Activated CD8-positive, alpha-beta memory T cell treated with anti-CD3 and anti-CD28 coated beads, Interleukin-2, amount 50 U/mL, for 1 hour (primary cell): Measurements from ENCODE around the gene PLCL2.

Source experiments
- DNase-seq: peaks from one replicate; pipeline ENCODE4 v3.0.0-alpha.2; 2020; ENCODE audit errors: extremely low read depth

The PLCL2 gene

DNA sequence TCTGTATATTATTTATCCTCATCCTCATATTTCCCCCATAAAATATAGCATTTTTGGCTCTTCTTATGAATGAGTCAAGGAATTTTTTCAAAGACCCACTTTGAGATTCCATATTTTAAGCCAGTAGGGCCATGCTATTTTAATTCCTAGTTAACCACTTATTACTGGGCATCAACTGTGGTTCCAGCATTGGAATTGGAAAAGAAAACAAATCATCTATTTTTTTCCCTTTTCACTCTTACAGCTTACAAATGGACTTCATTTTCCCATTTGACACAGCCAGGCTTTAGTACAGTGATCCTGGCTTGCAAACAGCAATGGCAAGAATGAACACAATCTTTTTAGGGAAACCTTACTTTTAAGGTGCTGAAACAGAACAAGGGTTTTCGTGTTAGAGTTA lies 19.4 kb upstream of the PLCL2 start:
- DNase-seq, result no peak

DNA sequence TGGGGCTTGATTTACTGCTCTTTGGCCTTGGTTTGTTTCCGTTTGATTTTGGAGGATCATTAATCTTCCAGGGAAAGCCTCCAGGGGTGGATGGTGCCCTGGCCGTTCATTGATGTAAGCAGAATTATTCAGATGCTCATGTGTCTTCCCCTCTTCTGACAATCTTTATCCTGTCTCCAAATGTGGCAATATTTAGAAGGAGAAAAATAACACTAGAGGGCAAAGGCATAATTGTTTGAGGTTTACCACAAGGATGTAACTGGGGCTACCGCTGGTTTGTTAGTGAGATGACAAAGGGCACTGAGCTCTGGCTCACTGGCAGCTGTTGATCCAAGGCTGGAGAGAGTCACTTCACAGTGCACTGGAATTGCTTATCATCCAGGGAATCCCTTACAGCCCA lies 18.2 kb upstream of the PLCL2 start:
- DNase-seq, result no peak

DNA sequence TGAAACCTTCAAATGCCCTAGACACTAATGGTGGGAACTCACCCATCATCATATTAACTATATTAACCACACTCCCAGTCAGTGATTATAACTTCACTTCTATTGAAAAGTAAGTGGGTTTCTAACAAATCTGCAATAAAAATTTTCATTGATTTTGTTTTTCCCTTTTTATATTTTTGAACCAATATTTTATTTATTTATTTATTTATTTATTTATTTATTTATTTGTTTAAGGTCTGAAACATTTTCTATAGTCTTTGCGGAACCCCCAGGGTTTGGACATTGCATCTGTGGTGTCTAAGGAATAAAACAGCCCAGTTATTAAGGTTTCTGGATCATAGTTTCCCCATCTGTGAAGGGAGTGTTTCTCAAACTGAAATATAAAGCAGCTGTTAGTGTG lies 16.2 kb upstream of the PLCL2 start:
- no peak for DNase-seq

DNA sequence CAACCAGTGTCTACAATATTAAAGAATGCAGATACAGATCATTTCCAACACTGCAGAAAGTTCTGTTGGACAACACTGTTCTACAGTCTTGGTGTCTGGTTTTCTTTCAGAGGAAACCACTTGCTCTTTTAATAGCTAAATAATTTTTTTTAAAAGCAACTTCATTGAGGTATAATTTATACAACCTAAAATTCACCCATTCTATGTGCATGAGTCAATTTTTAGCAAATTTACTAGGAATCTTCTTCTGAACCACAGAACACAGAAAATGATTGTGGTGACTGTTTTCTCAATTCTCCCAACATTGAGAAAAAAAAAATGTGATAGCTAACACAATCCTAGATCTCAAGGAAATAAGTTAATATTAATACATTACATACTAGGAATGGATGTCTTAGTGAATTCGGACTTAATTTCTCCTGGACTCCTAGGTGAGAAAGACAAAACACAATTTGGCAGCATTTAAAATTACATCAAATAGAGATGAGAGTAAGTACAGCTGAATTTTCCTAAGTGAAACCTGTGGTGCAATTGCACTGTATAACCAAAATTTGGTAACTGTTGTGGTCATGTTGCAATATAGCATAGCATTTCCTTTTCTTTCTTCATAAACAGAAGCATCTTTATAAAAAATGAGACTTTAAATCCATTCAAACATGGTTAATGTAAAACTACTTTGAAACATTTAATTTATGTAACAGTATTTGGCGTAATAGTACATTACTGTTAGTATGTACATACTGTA lies 15.3 kb upstream of the PLCL2 start:
- no peak for DNase-seq

DNA sequence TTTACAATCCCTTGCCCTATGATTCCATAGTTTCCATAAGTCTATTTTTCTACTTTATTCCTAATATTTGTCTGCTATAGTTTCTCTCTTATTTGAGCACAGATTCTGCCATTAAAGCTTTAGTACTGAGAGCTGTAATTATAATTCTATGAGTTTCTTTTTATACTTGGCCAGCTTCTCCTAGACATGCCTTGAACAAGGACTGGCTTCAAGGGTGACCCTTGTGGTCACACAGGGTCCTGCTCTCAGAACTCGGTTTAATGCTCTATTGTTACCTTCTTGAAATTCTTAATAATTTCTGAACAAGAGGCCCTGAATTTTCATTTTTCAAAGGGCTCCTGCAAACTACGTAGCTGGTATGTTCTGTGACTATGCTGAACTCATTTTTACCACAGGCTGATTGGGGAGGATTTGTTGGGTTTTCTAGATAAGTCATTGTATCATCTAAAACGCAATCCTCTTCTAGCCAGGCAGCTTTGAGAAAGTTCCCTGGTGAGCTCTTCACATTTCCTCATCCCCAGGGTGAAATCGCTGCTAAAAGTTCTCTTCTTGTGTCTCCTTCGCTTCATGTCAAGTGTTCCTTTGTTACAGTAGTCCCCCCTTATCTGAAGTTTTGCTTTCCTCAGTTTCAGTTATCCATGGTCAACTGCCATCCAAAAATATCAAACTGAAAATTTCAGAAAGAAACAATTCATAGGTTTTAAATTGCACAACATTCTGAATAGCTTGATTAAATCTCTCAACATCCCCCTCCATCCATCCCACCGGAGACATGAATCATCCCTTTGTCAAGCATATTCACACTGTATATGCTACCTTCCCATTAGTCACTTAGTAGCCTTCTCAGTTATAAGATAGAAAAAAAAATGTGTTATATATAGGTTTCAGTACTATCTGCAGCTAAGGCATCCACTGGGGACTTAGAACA lies 12.6 kb upstream of the PLCL2 start:
- no peak for DNase-seq

DNA sequence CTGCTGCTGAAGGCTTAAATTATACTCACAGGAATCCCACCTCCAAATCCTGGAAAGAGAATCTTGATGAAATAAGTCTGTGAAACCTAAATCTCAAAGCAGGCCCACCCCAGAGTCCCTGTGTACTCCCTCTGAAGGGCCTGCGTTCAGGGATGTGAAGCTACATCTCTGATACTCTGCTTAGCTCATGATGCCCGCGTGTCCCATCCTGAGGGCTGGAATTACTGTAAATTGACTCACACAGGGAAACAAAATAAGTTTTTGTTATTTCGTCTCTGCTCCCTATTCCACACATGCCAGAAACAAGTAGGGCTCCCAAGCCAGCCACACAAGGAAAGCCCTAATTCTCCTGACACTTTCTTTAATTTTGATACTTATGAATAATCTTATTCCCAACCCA lies 10.9 kb upstream of the PLCL2 start:
- no peak for DNase-seq

DNA sequence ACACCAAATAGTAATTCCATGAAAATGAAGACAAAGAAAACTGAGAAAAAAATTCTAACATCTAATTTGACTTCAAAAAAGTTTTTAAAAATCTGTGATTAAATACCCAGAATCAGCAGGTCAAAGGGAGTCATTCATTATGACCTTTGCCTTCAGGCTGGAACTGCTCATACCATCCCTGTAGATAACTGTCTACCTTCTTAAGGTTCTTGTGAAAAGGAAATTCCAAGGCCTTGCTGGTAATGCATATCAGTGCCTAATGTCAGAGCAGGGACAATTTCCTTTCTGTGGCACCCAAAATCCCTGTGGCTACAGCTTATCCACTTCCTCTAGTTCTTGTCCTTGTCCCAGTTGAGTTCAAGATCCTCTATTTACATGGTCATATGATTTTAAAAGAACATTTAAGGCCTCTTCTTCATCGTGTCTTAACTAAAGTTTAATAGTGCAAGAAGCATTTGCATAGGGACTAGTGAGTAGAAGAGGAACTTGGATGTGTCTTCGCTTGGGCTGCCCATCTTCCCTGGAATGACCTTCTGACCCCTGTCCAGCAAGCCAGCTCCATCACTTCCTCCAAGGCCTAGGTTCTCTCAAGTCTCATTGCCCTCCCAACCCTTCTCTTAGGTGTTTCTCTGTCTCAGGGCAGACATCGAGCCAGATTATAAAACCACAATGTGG lies 8.7 kb upstream of the PLCL2 start:
- DNase-seq, result no peak

DNA sequence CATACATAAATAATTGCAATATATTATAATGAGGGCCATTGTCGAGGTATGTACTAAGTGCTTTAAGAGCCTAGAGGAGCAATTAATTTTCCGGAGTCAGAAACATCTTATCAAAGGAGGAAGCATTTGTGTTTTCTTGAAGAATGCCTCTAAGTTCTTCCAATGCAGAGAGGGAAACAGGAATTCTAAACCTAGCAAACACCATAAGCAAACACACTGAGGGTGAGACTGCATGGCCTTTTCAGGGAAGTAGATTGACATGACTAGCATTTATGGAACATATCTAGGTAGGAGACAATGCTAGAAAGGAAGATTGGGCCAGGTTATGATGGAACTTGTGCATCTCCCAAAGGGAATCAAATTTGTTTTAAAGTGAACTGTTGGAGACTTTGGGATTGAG lies 7.2 kb upstream of the PLCL2 start:
- no peak for DNase-seq

DNA sequence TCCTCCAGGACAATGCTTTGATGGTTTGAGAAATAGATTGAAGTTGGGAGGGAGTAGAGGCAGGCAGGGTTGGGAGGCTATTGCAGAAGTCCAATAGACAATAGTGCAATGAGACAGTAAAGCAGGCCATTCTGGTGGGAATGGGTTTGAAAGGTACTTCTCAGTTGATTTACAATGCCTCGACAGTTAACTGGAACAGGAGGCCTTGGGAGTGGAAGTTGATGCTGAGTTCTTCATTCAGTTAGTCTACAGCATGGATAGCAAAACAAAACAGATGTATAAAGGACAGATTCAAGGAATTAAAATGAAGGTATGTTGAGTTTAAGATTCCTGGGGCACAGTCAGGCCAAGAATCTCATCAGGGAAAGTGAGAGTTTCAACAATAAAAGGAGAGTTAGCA lies 6.8 kb upstream of the PLCL2 start:
- no peak for DNase-seq

DNA sequence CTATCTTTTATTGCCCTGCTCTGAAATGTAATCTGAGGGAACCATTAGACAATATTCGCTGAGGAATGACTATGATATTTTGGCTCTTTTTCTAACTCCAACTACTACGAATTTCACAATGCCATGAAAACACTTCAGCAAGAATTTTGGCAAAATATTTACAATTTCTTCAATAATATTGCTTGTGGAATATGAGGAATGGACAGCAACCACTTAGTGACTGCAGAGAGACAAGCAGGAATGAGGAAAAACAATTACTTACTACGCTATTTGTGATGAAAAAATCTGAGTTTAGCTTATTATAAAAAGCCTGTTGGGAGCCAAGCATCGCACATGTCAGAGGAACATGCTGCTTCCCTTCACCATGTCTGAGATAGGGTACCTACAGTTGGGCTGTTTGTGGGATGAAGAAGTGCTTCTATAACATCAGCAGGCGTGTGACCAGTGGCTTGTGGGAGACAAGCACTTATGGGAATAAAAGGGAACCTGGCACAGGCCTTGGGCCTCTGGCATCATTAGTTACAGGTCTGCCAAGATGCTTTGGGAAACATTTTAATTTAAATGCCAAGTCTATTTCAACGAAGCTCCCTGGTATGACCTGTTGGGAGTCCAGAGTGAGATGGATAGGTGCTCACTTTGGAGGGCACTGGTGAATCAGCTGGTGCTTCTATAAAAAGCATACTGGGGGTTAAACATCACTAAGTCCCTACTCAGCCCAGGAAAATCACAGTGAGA lies 2.7 kb upstream of the PLCL2 start:
- DNase-seq, result no peak

DNA sequence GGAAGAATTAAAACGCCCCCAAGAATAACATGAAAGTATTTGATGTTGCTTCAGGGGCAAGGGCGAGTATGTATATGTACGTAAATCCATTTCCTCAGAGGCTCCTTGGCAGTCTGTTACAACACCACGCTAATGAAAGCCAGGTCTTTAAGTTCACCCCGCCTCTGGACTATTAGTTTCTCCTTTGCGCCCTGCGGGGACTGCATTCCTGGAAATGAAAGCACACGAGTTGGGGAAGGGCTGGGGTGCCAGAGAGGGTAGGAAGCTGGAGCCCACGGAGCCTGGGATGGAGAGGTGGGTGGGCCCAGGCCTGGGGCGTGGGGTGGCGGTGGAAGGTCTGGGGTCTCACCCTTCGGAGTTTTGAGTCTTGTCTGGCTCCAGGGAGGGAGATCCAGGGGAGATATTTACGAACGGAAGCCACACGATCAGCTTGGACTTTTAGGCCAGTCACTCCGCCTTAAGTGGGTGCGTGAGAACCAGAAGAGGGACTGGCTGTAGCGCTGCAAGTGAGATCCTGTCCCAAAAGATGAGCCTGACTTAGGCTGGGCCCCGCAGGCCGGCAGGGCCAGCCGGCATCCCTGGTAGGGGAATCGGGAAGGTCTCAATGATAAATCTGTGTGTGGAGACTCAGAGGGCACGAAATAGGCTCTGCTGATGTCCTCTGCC lies 1.6 kb upstream of the PLCL2 start:
- no peak for DNase-seq

DNA sequence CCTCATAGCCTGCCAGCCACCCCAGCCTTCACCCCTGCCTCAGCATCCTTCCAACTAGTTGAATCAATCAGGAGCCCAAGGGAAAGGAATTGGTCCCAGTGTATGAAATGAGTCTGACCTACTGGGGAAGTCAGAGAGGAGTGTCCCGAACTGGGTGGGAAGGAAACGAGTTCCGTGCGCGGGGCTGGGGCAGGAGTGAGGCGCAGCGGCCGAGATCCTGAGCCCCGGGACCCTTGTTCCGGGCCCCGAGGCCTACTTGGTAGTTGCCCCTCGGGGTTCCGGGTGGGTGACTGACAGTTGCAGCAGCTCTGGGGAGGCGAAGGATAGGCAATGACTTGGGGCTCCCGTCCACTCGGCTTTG lies 1.1 kb upstream of the PLCL2 start:
- DNase-seq, result no peak

DNA sequence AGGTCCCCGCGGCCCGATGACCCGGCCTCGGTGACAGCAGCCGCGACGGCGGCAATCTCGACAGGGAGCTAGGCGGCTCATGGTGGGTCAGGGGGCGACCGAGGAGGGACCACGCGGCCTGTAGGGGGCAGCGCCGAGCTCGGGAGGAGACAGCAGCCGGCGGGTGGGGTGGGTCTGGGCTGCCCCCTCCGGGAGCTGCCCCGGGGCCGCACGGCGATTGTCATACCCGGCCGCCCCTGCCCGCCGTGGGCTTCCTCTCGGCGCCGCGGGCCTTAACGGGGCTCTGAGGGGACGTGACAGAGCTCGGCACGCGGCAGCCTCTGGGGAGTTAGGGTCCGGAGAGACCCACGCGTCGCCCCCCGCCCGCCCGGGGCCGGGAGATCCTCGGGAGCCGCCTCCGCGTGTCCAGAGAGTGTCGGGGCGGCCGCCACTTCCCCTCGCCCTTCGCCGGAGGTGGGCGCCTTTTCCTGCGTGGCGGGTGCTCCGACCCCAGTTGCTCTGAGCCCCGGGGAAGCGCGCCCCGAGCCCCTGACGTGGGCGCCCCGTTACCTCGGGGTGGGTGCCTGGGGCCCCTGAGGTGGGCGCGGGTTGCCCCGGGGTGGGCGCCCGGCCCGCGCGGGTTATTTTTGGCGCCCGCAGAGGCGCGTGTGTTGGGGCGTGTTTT lies 539 bp upstream of the PLCL2 start:
- DNase-seq, result no peak

DNA sequence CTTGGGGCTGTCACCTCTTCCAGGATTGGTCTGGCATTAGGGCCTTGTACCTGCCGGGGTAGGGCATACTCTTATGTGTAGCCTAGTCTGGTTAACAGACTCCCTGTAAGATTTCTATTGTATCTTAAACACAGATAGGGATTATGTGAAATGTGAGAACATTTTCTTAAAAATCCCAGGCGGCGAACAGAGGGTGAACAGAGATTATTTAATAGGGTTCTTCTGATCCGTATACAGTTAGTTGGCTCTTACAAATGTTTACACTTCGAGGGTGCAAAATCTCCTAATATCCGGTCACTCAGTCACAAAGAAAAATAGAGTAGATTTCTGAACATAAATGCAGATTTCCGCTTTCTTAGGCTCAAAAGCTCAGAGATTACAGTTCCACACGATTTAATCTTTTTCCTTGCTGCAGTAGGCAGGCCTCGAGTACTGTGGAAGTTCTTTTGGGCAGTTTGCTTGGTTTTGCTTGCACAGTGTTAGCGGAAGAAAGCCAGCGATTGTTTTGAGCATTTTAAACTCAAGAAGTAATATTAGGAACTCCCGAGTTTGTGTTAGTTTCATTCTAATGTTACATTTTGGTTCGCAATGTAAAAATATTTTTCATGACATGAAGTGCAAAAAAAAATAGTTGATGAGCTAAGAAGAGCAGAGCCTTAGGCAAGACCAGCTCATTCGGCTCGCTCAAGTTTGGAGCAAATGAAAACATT lies 993 bp downstream of the PLCL2 start:
- no peak for DNase-seq

DNA sequence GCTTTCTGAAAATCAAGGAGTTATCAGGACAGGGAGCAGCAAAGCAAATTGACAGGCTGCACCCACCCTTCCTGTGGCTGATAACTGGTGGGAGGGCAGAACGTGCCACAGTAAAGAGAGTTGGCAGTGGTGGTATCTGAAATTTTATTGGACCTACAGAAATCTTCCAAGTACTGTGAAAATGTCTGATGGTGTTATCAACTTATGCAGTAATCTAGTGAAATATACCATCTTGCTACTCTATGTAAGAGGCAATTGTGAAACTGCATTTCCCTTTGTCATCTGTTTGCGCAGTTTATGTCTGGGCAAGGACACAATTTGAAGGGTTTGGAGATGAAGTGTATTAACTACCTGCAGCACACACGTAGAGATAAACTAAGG lies 1.5 kb downstream of the PLCL2 start:
- DNase-seq, result no peak

DNA sequence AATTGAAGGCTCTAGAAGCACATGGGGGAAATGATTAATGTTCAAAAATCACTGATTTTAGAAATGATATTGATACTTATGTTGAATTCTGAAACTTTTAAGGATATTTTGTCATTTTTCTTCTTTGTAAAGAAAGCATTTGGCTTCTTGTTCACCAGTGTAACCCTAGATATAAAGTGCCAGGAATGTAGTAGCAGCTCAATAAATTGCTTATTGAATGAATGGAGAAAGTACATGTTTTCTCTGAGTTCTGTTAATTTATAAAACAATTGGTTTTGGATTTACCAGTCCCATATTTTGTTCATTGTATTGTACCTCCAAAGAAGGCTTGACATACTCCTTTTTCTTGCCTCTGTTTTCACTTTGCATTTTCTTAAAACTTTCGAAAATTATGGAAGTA lies 2.4 kb downstream of the PLCL2 start:
- no peak for DNase-seq

DNA sequence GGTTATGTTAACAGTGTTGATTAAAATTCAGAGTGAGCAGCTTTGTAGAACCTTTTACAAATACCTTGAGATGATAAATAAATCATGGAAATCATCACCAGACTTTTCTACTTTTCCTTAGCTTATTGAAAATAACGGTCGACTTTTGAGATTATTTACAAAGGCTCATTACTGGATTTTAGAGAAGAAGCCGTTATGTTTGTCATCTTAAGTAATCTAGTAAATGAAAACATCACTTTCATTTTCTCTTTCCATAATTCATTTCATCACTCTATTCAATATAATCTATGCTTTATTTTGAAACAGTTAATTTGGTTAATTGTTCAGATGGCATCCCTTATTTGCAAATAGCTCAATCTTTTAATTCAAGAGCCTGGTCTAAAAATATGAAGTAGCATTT lies 3.6 kb downstream of the PLCL2 start:
- DNase-seq, result no peak

DNA sequence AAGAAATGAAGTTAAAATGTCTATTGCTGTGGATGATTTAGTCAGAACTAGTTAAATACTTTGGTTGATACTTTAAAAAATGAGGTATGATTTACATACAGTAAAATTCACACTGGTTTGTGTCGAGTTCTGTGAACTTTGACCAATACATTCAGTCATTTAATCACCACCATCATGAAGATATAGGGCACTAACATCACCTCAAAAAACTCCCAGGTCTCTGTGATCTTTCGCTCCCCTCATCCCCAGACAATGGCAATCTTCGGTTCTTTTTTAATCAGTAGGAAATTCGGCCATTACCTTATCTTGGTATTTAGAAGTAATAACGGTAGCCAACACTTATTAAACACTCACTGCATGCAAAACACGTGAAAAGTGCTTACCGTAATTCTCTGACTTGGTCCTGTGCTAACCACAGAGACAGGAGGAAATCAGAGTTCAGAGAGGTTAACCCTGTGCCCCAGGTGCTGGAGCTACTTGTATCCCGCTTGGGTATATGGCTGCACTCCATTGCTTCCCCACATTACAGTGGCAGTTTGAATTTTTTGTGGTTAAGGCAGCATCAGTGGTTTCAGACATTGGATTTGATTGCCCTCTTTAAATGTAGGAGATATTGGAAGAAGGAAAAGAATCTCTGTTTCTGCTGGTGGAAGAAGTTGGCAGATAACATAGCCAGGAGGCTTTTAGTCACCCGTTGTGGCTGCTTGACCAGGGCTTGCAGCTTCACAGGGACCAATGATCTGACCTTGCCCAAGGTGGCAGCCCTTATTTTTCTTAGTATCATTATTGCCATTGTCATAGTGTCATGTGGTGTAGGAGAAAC lies 4.2 kb downstream of the PLCL2 start:
- DNase-seq, result no peak

DNA sequence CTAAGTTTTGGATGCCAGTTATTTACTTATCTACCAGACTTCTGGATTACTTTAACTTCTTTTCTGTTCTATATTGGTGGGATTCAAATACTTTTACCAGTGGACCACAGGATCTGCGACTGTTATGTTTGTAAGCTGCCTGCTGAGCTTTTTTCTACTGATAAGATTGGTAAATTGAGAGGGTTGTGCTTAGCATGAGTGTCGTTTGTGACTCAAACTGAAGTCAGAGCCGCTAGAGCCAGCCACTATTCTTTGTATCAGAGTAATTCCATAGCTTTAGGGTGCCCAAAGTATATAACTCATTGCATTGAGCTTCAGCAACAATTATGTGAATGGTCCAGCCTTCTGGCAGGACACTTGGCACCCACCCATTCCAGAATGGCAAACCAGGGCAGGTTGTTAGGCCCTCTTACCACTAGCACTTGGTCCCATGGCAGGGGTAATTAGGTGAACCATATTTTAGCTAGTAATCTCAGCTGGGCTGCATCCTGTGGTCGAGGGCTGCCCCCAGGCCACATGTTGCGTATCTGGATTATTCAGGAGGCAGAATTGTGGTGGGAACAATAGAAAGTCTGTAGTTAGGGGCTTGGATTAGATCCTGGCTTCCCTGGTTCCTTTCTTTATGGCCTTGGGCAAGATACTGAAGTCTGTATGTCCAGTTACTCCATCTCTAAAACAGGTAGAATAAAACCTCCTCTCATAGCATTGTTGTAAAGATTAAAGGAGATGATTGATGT lies 6.0 kb downstream of the PLCL2 start:
- no peak for DNase-seq
